Psoas muscle (tissue), 8 donors: ENCODE data around the gene GTF3C2. TPM values are rescaled to one million over a fixed set of nuclear protein-coding genes. Genes with fewer than 3 reads are reported as not detected.

Experiments
- ATAC-seq, 4 donors: fragments of 200-7000 bp; cut with Tn5 transposase; one replicate each; pipeline ENCODE4 v1.9.1; 2020; ENCODE audit warnings: moderate library complexity in 3 of 4, mild to moderate bottlenecking in 2 of 4
- DNase-seq, 2 donors: peaks; one replicate each; pipeline ENCODE4 v3.0.0-alpha.2; 2020
- H3K27ac ChIP-seq: fragments of 200-600 bp; one replicate; pipeline ENCODE4 v1.8.0; 2022
- H3K27me3 ChIP-seq, 3 donors: fragments of 200-600 bp in 1 of 3; one replicate each; pipeline versions ENCODE4 v1.6.1 to v1.8.0; 2013 to 2022; ENCODE audit warnings: low read length in 2 of 3, mild to moderate bottlenecking in 2 of 3, moderate library complexity in 1 of 3; ENCODE audit not compliant: insufficient read depth in 3 of 3
- H3K36me3 ChIP-seq, 2 donors: fragments of 200-600 bp in 1 of 2; one replicate each; pipeline versions ENCODE4 v1.6.1 to v1.8.0; 2013 to 2022; ENCODE audit warnings: low read depth in 1 of 2, mild to moderate bottlenecking in 1 of 2, moderate library complexity in 1 of 2; ENCODE audit not compliant: insufficient read depth in 1 of 2
- H3K4me1 ChIP-seq: fragments of 200-600 bp; one replicate; pipeline ENCODE4 v1.8.0; 2022
- H3K4me3 ChIP-seq: fragments of 200-600 bp; one replicate; pipeline ENCODE4 v1.8.0; 2022; ENCODE audit warnings: mild to moderate bottlenecking
- H3K9me3 ChIP-seq: fragments of 200-600 bp; one replicate; pipeline ENCODE4 v1.8.0; 2022
- CTCF ChIP-seq: fragments of 200-600 bp; IDR thresholded peaks from one replicate; pipeline ENCODE4 v1.8.0; 2022; ENCODE audit warnings: antibody characterized with exemption
- WGBS, 3 donors: extraction: QIAGEN DNeasy Blood & Tissue Kit; methylation state at CpG; one replicate each; pipeline versions ENCODE4 v1.1.6 to v1.1.7; 2013; 5-methylcytosine and 5-hydroxymethylcytosine counted together
- intact Hi-C, 2 donors: fragments of 100-400 bp; cut with DNase I; formaldehyde crosslinking; loops; one replicate each; pipeline versions ENCODE4 v1.11.0 to v1.14.2; 2022
- polyA plus RNA-seq, 3 donors: library from polyadenylated mRNA; stranded (reverse); fragments of 200-250 nt; gene quantifications; one replicate each; pipeline ENCODE4 v1.2.3, GENCODE V29; 2013
- total RNA-seq, 4 donors: library from RNA; stranded (reverse); fragmentation: NEBNext Ultra II Directional in 2 of 4; extraction: Animal tissue kit (Norgen Biotek cat#: 25700) in 2 of 4; gene quantifications; one replicate each; pipeline versions ENCODE4 v1.2.1 to v1.2.4, GENCODE V29; 2021 to 2023
- donor health status: healthy with polysubstance abuse.
- donor health status: DM: no; HTN: no; CAD: no; lungs with moderate emphysema.
- donor health status: Bipolar disorder and iron deficiency.
- donor health status: healthy.
- donor health status: DM: yes; HTN: yes; CAD: no.
- donor health status: DM: no; HTN: no; CAD: no.
- donor health status: DM: no; HTN: no; CAD: no.
- donor health status: DM: yes; HTN: yes; CAD: no.

The GTF3C2 gene
- total and polyA plus RNA-seq, 7 donors = 17.5 to 49.4 (median 30.8) TPM

GRCh38 chr2:27316655-27317412 is 39.7 kb downstream of the GTF3C2 start:
- intact Hi-C loops = no loop called here

GRCh38 chr2:27315122-27315521 is 41.4 kb downstream of the GTF3C2 start:
- TF ChIP-seq CTCF = no peak

More at GRCh38 chr2:27316655-27317412, 39.7 kb downstream of the GTF3C2 start:
- H3K36me3 ChIP-seq = no peaks in the 10 kb centered on the region
- DNase-seq (peak; percentile 80 to 91), ATAC-seq (peak; percentile 34 to 52 (median 44))
- no peaks in the 10 kb centered on the region for H3K27me3 ChIP-seq
- TF ChIP-seq CTCF = no peak
- 41 to 52% (median 45%) methylated on average over 8 to 12 of the region's 12 CpGs for WGBS, 3 donors
- H3K27ac ChIP-seq = peak overlapping the region; percentile 65
- H3K4me1 ChIP-seq = peaks cover 46% of the 10 kb centered on the region
- no peak overlapping the region for H3K4me3 ChIP-seq
- H3K9me3 ChIP-seq = no peaks in the 10 kb centered on the region

GRCh38 chr2:27314709-27315108 is 41.9 kb downstream of the GTF3C2 start:
- Histone ChIP-seq H3K27ac (no peak overlapping the region), H3K9me3 (no peaks in the 10 kb centered on the region), H3K36me3 (peaks cover 0 to 3% of the 10 kb centered on the region in 2 donors), H3K4me1 (peaks cover 25% of the 10 kb centered on the region), H3K4me3 (no peak overlapping the region), H3K27me3 (no peaks in the 10 kb centered on the region)
- ATAC-seq (peak; percentile 40 to 62 (median 47)), DNase-seq (peak; percentile 65 to 84)
- no peak for TF ChIP-seq CTCF
- intact Hi-C loops = no loop called here
- 54 to 69% (median 57%) methylated on average over 9 of the region's 9 CpGs for WGBS, 3 donors

More at GRCh38 chr2:27315122-27315521, 41.4 kb downstream of the GTF3C2 start:
- WGBS, 3 donors = 65 to 82% (median 67%) methylated on average over 8 of the region's 8 CpGs
- no peak for DNase-seq
- no peaks in the 10 kb centered on the region for H3K36me3 ChIP-seq
- H3K9me3 ChIP-seq = no peaks in the 10 kb centered on the region
- H3K27me3 ChIP-seq = no peaks in the 10 kb centered on the region
- no peak overlapping the region for H3K4me3 ChIP-seq
- peak overlapping the region; percentile 49 for H3K27ac ChIP-seq
- intact Hi-C loops = no loop called here
- peaks cover 29% of the 10 kb centered on the region for H3K4me1 ChIP-seq
- peak in 2 of 4 donors; percentile 1 to 2 for ATAC-seq

GRCh38 chr2:27313882-27314645 is 42.5 kb downstream of the GTF3C2 start:
- intact Hi-C loops = no loop called here
- Histone ChIP-seq H3K4me3 (no peak overlapping the region), H3K27me3 (no peaks in the 10 kb centered on the region), H3K4me1 (peaks cover 19% of the 10 kb centered on the region), H3K36me3 (peaks cover 0 to 9% of the 10 kb centered on the region in 2 donors), H3K27ac (no peak overlapping the region), H3K9me3 (no peaks in the 10 kb centered on the region)
- DNase-seq (no peak), ATAC-seq (peak in 1 of 4 donors; percentile 0)
- 79 to 88% (median 82%) methylated on average over 8 of the region's 8 CpGs for WGBS, 3 donors
- no peak for TF ChIP-seq CTCF
